H9 (cell line): ENCODE measurements around the gene PDCD6IP. TPM values are rescaled to one million over a fixed set of nuclear protein-coding genes. Genes with fewer than 3 reads are reported as not detected.

Experiments used
- DNase-seq: peaks from one replicate; pipeline ENCODE4 v3.0.0-alpha.2; 2017
- H2AFZ ChIP-seq: one replicate; pipeline ENCODE4 v1.6.1; 2013; ENCODE audit warnings: mild to moderate bottlenecking, low read length, control low read depth, moderate library complexity
- H2AK5ac ChIP-seq: 2 replicates; pipeline ENCODE4 v1.6.1; 2013; ENCODE audit warnings: low read length, control low read depth, mixed read lengths; ENCODE audit not compliant: insufficient read length
- H2BK120ac ChIP-seq: one replicate; pipeline ENCODE4 v1.6.1; 2013; ENCODE audit warnings: low read depth, mild to moderate bottlenecking, low read length, control low read depth, inconsistent platforms; ENCODE audit not compliant: poor library complexity, severe bottlenecking
- H2BK12ac ChIP-seq: 2 replicates; pipeline ENCODE4 v1.6.1; 2013; ENCODE audit warnings: low read length, control low read depth, mixed read lengths, low read depth; ENCODE audit not compliant: insufficient read length
- H2BK15ac ChIP-seq: 2 replicates; pipeline ENCODE4 v1.6.1; 2013; ENCODE audit warnings: low read depth, low read length, control low read depth
- H2BK20ac ChIP-seq: one replicate; pipeline ENCODE4 v1.6.1; 2013; ENCODE audit warnings: low read depth, mild to moderate bottlenecking, low read length, control low read depth, inconsistent platforms; ENCODE audit not compliant: poor library complexity, severe bottlenecking
- H2BK5ac ChIP-seq: 2 replicates; pipeline ENCODE4 v1.6.1; 2013; ENCODE audit warnings: low read length, control low read depth, mixed read lengths; ENCODE audit not compliant: insufficient read length
- H3K14ac ChIP-seq: 2 replicates; pipeline ENCODE4 v1.6.1; 2013; ENCODE audit warnings: low read length, control low read depth; ENCODE audit not compliant: insufficient read depth
- H3K18ac ChIP-seq: 2 replicates; pipeline ENCODE4 v1.6.1; 2013; ENCODE audit warnings: low read depth, mild to moderate bottlenecking, mixed read lengths, low read length, control low read depth; ENCODE audit not compliant: insufficient read length
- H3K23ac ChIP-seq: 2 replicates; pipeline ENCODE4 v1.6.1; 2013; ENCODE audit warnings: low read length, control low read depth, mixed read lengths, low read depth; ENCODE audit not compliant: insufficient read length
- H3K23me2 ChIP-seq: 2 replicates; pipeline ENCODE4 v1.6.1; 2013; ENCODE audit warnings: low read depth, mild to moderate bottlenecking, mixed read lengths, low read length, control low read depth; ENCODE audit not compliant: insufficient read length, poor library complexity, severe bottlenecking
- H3K27ac ChIP-seq: 2 replicates; pipeline ENCODE4 v1.5.1; 2013; ENCODE audit warnings: low read length, control low read depth, mixed read lengths, low read depth; ENCODE audit not compliant: insufficient read length
- H3K27me3 ChIP-seq: 2 replicates; pipeline ENCODE4 v1.6.1; 2013; ENCODE audit warnings: low read length, control low read depth, inconsistent platforms; ENCODE audit not compliant: insufficient read depth
- H3K4ac ChIP-seq: 2 replicates; pipeline ENCODE4 v1.6.1; 2013; ENCODE audit warnings: low read depth, mild to moderate bottlenecking, control low read depth, inconsistent platforms, low read length, moderate library complexity
- H3K4me1 ChIP-seq: 2 replicates; pipeline ENCODE4 v1.6.1; 2013; ENCODE audit warnings: low read length, control low read depth, inconsistent platforms; ENCODE audit not compliant: insufficient read depth
- H3K4me2 ChIP-seq: 2 replicates; pipeline ENCODE4 v1.6.1; 2013; ENCODE audit warnings: low read length, control low read depth, mixed read lengths; ENCODE audit not compliant: insufficient read length, insufficient read depth
- H3K56ac ChIP-seq: 2 replicates; pipeline ENCODE4 v1.6.1; 2013; ENCODE audit warnings: low read depth, mild to moderate bottlenecking, mixed read lengths, low read length, control low read depth; ENCODE audit not compliant: insufficient read length
- H3K79me1 ChIP-seq: 2 replicates; pipeline ENCODE4 v1.6.1; 2013; ENCODE audit warnings: low read depth, mild to moderate bottlenecking, moderate library complexity, low read length, control low read depth, inconsistent platforms; ENCODE audit not compliant: insufficient read depth, poor library complexity, severe bottlenecking
- H3K79me2 ChIP-seq: 2 replicates; pipeline ENCODE4 v1.6.1; 2013; ENCODE audit warnings: low read length, control low read depth, inconsistent platforms; ENCODE audit not compliant: insufficient read depth
- H3K9ac ChIP-seq: 2 replicates; pipeline ENCODE4 v1.6.1; 2013; ENCODE audit warnings: low read length, control low read depth, mixed read lengths; ENCODE audit not compliant: insufficient read length; ENCODE audit errors: extremely low read depth
- H3K9me3 ChIP-seq: one replicate; pipeline ENCODE4 v1.6.1; 2013; ENCODE audit warnings: low read depth, low read length, inconsistent platforms; ENCODE audit not compliant: control insufficient read depth
- H3T11ph ChIP-seq: one replicate; pipeline ENCODE4 v1.6.1; 2013; ENCODE audit warnings: mild to moderate bottlenecking, low read length, control low read depth, inconsistent platforms
- H4K20me1 ChIP-seq: one replicate; pipeline ENCODE4 v1.6.1; 2013; ENCODE audit not compliant: control insufficient read depth, insufficient read length, insufficient read depth
- H4K5ac ChIP-seq: 2 replicates; pipeline ENCODE4 v1.6.1; 2013; ENCODE audit warnings: low read depth, mild to moderate bottlenecking, mixed read lengths, low read length, control low read depth; ENCODE audit not compliant: insufficient read length
- H4K8ac ChIP-seq: replicated peaks from 2 replicates; pipeline ENCODE4 v1.6.1; 2013; ENCODE audit warnings: low read length, control low read depth, mixed read lengths, low read depth; ENCODE audit not compliant: insufficient read length
- H4K91ac ChIP-seq: 2 replicates; pipeline ENCODE4 v1.6.1; 2013; ENCODE audit warnings: low read depth, mild to moderate bottlenecking, moderate library complexity, mixed read lengths, low read length, control low read depth; ENCODE audit not compliant: insufficient read length
- H3K27ac Mint-ChIP-seq, 3 experiments: 2 replicates in 2 of 3; 3 replicates in 1 of 3; pipeline ENCODE4 v1.8.0; 2020 to 2021; ENCODE audit warnings: mixed read lengths in 3 of 3, mild to moderate bottlenecking in 1 of 3, moderate library complexity in 1 of 3
- H3K27me3 Mint-ChIP-seq: 2 replicates; pipeline ENCODE4 v1.8.0; 2021; ENCODE audit warnings: low read depth, mild to moderate bottlenecking, moderate library complexity, mixed read lengths
- H3K36me3 Mint-ChIP-seq, 3 experiments: 2 replicates in 2 of 3; 3 replicates in 1 of 3; pipeline ENCODE4 v1.8.0; 2020 to 2021; ENCODE audit warnings: low read depth in 3 of 3, mixed read lengths in 3 of 3; ENCODE audit not compliant: insufficient read depth in 1 of 3
- H3K4me1 Mint-ChIP-seq, 2 experiments: 2 replicates each; pipeline ENCODE4 v1.8.0; 2020; ENCODE audit warnings: mixed read lengths in 2 of 2
- H3K4me3 Mint-ChIP-seq, 2 experiments: 2 replicates in 1 of 2; 3 replicates in 1 of 2; pipeline ENCODE4 v1.8.0; 2020 to 2021; ENCODE audit warnings: mild to moderate bottlenecking in 2 of 2, mixed read lengths in 2 of 2, moderate library complexity in 1 of 2
- H3K9me3 Mint-ChIP-seq, 2 experiments: 2 replicates in 1 of 2; 3 replicates in 1 of 2; pipeline ENCODE4 v1.8.0; 2020; ENCODE audit warnings: mild to moderate bottlenecking in 2 of 2, mixed read lengths in 2 of 2, moderate library complexity in 1 of 2
- CTCF ChIP-seq: fragments of 200-600 bp; sonication (generic); conservative IDR thresholded peaks from 3 replicates; pipeline ENCODE4 v1.8.0; 2021; ENCODE audit warnings: antibody characterized with exemption, mild to moderate bottlenecking
- WGBS: extraction: QIAGEN DNeasy Blood & Tissue Kit; methylation state at CpG from one replicate; pipeline ENCODE4 v1.1.7; 2013; ENCODE audit warnings: missing lambda C conversion rate, low lambda C conversion rate, mixed read lengths; ENCODE audit not compliant: insufficient read length; ENCODE audit errors: extremely low coverage; 5-methylcytosine and 5-hydroxymethylcytosine counted together
- total RNA-seq: library from RNA; stranded (reverse); gene quantifications from 2 replicates; pipeline ENCODE4 v1.2.1, GENCODE V29; 2021

PDCD6IP gene
- total RNA-seq, 1 experiment from 2014 or later = 109 TPM

- no peak overlapping the region for H4K5ac ChIP-seq
- no peak overlapping the region for H3K4ac ChIP-seq
- Mint-ChIP-seq H3K9me3 (peaks cover 3% of the 10 kb centered on the region in 2 experiments; a peak in 4 of 5 replicates), H3K27me3 (peaks cover 49% of the 10 kb centered on the region), H3K36me3 (no peaks in the 10 kb centered on the region; a peak in 1 of 7 replicates), H3K27ac (no peak overlapping the region), H3K4me1 (peaks cover 28 to 34% of the 10 kb centered on the region in 2 experiments), H3K4me3 (peak overlapping the region; percentile 22 to 49; a peak in 4 of 5 replicates)
- WGBS = no CpG with 5 or more reads among the region's 15 CpGs
- H2BK20ac ChIP-seq = no peak overlapping the region
- no peak overlapping the region for H2BK12ac ChIP-seq
- no peak overlapping the region for H3K23ac ChIP-seq
- no peak overlapping the region for H2BK120ac ChIP-seq
- no peaks in the 10 kb centered on the region for H4K20me1 ChIP-seq
- H3K4me1 ChIP-seq = peaks cover 4% of the 10 kb centered on the region; the same call in 1 of the 2 replicates
- no peaks in the 10 kb centered on the region for H3K27me3 ChIP-seq
- no peaks in the 10 kb centered on the region for H3K9me3 ChIP-seq
- no peak overlapping the region for H4K91ac ChIP-seq
- no peak overlapping the region for H3K14ac ChIP-seq
- H3K79me2 ChIP-seq = no peaks in the 10 kb centered on the region
- no peaks in the 10 kb centered on the region for H3K23me2 ChIP-seq
- H3K4me2 ChIP-seq = peak overlapping the region; percentile 14
- no peak overlapping the region for H3K27ac ChIP-seq
- H2BK15ac ChIP-seq = no peak overlapping the region
- H2AK5ac ChIP-seq = no peak overlapping the region
- H4K8ac ChIP-seq = no peak overlapping the region
- DNase-seq = peak; percentile 88
- H3K9ac ChIP-seq = no peak overlapping the region
- no peak overlapping the region for H3K18ac ChIP-seq
- no peak overlapping the region for H3K56ac ChIP-seq
- no peaks in the 10 kb centered on the region for H3K79me1 ChIP-seq
- H2BK5ac ChIP-seq = no peak overlapping the region
- H3T11ph ChIP-seq = no peak overlapping the region
- no peak overlapping the region for H2AFZ ChIP-seq
- TF ChIP-seq CTCF = peak; percentile 92
Observed at GRCh38 chr3:33787328-33788009, 11.0 kb upstream of the PDCD6IP start.
